Vagina (tissue), 2 donors: ENCODE results near the gene SLC28A1.

Source experiments
- POLR2A ChIP-seq, 2 donors: fragments of 450-650 bp; IDR thresholded peaks; one replicate each; pipeline ENCODE4 v1.6.1; 2017; ENCODE audit warnings: antibody characterized with exemption in 2 of 2, mild to moderate bottlenecking in 2 of 2, moderate library complexity in 2 of 2
- POLR2AphosphoS5 ChIP-seq, 2 donors: sonication (generic); formaldehyde crosslinking; IDR thresholded peaks; one replicate each; pipeline ENCODE4 v1.9.0; 2017; ENCODE audit warnings: antibody characterized with exemption in 2 of 2, mild to moderate bottlenecking in 2 of 2, low read depth in 1 of 2; ENCODE audit not compliant: insufficient read depth in 1 of 2
- TF ChIP-seq, protein P1 (sequence below), 3 experiments: fragments of 450-650 bp in 2 of 3; fragments of 200-600 bp in 1 of 3; sonication (generic) in 1 of 3; IDR thresholded peaks; one replicate each; pipeline ENCODE4 v1.5.1; 2017 to 2019; ENCODE audit warnings: antibody characterized with exemption in 3 of 3, mild to moderate bottlenecking in 2 of 3, moderate library complexity in 2 of 3

DNA sequence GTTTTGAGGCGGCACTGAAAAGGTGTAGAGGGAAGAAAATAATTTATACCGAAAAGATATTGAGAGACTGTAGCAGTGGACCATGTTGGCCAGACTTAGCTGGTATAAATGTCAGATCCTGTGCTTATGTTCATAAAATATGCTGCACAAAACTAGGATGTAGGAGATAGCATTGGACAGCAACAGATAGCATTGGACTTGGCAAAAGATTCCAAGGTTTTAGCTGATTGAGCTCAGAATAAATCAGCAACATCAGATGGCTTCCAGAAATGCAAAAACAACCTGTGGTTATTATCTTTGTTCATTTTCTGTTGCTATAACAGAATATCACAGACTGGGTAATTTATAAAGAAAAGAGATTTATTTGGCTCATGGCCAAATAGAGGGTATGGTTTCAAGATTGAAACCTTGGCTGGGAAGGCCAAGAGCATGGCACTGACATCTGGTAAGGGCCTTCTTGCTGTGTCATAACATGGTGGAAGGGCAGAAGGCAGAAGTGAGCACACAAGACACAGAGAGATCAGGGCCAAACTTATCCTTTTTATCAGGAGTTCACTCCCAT lies 34.7 kb downstream of the SLC28A1 start:
- TF ChIP-seq, protein P1, sequence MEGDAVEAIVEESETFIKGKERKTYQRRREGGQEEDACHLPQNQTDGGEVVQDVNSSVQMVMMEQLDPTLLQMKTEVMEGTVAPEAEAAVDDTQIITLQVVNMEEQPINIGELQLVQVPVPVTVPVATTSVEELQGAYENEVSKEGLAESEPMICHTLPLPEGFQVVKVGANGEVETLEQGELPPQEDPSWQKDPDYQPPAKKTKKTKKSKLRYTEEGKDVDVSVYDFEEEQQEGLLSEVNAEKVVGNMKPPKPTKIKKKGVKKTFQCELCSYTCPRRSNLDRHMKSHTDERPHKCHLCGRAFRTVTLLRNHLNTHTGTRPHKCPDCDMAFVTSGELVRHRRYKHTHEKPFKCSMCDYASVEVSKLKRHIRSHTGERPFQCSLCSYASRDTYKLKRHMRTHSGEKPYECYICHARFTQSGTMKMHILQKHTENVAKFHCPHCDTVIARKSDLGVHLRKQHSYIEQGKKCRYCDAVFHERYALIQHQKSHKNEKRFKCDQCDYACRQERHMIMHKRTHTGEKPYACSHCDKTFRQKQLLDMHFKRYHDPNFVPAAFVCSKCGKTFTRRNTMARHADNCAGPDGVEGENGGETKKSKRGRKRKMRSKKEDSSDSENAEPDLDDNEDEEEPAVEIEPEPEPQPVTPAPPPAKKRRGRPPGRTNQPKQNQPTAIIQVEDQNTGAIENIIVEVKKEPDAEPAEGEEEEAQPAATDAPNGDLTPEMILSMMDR (IDR thresholded peaks at IDR 0.05): no peak
- TF ChIP-seq POLR2AphosphoS5 (IDR thresholded peaks at IDR 0.05; ENCODE audit: insufficient read depth in 1 of 2, low read depth in 1 of 2): no peak
- no peak for TF ChIP-seq POLR2A (IDR thresholded peaks at IDR 0.05)
